GM04503 (cell line): ENCODE data around the gene TRIM71.
"Not testable (repeated sequence)": the region's sequence is repeated elsewhere in the genome, so short reads cannot be mapped to it uniquely, and the experiment has no call there.

Experiments used
- DNase-seq: peaks from one replicate; pipeline ENCODE4 v3.0.0-alpha.2; 2012; ENCODE audit warnings: low read depth

The TRIM71 gene

DNA sequence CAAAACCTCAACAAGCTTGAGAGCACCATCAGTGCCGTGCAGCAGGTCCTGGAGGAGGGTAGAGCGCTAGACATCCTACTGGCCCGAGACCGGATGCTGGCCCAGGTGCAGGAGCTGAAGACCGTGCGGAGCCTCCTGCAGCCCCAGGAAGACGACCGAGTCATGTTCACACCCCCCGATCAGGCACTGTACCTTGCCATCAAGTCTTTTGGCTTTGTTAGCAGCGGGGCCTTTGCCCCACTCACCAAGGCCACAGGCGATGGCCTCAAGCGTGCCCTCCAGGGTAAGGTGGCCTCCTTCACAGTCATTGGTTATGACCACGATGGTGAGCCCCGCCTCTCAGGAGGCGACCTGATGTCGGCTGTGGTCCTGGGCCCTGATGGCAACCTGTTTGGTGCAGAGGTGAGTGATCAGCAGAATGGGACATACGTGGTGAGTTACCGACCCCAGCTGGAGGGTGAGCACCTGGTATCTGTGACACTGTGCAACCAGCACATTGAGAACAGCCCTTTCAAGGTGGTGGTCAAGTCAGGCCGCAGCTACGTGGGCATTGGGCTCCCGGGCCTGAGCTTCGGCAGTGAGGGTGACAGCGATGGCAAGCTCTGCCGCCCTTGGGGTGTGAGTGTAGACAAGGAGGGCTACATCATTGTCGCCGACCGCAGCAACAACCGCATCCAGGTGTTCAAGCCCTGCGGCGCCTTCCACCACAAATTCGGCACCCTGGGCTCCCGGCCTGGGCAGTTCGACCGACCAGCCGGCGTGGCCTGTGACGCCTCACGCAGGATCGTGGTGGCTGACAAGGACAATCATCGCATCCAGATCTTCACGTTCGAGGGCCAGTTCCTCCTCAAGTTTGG is 72.9 kb downstream of the TRIM71 start:
- DNase-seq: no peak

GRCh38 chr3:32891365-32891764 is 73.6 kb downstream of the TRIM71 start:
- no peak for DNase-seq

DNA sequence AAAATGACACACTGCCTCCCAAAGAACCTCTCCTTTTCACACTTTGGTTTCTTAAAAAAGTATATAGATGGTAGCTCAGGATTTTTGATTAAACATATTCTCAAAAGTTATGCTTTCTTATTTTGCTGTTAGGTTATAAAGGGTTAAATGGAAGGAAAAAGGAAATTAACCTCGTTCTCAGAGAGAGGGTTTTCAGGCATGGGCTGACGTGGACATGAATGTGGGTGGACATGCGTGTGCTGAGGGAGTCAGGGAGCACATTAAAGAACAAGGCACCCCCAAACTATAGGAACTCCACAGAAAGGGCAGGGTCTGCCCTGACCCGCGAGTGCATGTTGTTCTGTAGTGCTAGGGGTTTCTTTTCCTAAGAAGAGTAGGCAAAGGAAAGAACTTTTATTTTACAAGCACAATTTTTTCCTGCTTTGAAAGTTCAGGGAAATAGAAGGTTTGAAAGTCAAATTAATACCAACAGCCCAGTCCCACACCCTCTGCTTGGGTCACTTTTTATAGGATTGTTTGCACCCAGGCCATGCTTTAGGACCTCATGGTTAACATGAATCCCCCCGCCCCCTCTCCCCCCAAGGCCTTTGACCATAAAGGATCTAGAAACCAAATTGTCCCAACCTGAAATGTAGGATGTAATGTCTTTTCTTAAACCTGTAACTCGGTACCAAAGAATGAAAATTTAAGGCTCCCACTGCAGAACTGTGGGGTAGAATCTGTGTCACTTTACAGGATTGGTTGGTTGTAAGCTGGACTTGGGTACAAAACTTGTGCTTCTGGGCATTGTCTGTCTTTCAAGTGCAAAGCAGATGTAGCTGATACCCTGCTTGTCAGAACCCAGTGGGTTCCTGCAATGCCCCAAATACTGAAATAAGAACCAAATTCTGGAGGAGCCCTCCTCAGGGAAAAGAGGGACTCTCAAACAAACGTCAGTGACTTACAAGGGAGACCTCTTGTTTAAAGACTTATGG is 75.1 kb downstream of the TRIM71 start:
- DNase-seq: no peak

DNA sequence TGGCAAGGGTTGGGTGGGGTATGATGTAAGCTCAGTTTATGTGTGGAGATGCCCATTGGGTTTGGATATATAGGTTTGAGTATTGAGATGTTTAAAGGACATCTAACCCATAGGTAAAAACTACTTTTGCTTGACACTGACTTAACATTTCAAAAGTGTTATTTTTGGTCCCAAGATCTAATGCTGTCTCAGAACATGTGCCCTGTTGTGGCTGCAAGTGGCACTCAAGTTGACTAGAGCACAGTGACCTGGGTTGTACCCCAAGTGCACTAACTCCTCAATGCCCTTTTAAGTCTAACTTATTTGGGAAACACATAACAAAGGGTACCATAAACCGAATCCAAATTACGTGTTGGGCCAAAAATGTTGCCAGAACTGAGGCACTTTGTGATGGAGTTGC is 77.2 kb downstream of the TRIM71 start:
- no peak for DNase-seq

DNA sequence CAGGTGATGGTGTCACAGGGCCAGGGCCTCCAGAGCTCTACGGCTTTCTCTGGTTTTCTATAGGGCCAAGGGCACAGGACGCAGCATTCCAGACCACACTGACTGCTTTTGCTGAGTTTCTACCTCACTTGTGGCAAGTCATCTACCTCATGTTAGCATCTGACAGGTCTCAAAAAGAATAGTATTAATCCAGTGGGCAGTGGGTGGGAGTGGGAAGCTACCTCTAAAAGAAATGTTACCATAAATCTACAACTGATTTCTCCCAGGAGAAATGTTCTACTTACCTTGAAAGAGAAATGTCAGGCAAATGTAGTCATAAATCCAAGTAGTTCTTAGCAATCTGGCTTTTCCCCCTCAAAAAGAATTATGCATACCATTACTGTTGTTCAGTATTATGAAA is 77.9 kb downstream of the TRIM71 start:
- DNase-seq: no peak

DNA sequence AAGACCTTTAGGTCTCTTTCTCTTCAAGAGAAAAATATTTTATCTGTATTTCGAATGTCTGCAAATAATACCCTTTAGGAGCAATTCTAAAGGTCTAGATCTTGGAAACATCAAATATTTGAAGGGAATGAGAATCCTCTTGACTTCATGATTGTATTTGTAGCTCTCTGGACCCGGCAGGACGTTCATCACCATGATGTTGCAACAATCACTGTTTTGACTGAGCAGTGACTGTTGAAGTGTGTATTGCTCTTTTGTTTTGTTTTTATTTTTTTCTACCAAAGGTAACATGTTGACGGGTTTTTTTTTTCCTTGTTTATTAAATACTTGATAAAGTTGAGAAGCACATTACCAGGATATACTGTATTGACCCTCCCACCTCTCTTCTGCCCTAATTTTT is 78.3 kb downstream of the TRIM71 start:
- no peak for DNase-seq

- no peak for DNase-seq
Observed at GRCh38 chr3:32897001-32897601, 79.3 kb downstream of the TRIM71 start.

DNA sequence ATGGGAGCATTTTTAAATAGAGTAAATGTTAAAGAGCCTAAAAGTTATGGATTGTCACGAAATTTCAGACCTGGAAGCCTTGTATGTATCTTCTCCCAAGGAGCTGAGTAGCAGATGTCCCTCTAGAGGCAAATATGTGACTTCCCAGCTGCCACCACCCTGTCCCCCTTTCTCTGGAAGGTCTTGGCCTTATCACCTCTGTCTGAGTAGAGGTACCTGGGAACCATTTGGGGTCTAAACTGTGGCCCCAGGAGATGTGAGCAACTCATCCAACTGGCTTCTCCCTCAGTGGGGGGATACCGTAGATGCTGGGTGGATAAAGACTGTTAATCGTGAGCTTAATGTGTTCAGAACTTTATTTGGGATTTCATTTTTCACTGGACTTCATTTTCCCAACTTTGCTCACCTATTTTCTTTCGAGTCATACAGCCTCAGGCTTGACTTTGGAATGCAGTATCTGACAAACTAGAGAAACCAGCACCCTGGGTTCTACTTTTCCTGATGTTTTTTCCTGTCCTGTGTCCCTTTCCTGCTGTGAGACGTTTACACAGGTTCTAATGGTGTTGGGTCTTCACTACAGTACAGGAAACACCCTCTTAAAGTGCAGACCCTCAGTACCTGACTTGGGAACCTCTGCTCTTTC is 80.3 kb downstream of the TRIM71 start:
- no peak for DNase-seq

GRCh38 chr3:32899265-32899664 is 81.5 kb downstream of the TRIM71 start:
- DNase-seq: no peak

DNA sequence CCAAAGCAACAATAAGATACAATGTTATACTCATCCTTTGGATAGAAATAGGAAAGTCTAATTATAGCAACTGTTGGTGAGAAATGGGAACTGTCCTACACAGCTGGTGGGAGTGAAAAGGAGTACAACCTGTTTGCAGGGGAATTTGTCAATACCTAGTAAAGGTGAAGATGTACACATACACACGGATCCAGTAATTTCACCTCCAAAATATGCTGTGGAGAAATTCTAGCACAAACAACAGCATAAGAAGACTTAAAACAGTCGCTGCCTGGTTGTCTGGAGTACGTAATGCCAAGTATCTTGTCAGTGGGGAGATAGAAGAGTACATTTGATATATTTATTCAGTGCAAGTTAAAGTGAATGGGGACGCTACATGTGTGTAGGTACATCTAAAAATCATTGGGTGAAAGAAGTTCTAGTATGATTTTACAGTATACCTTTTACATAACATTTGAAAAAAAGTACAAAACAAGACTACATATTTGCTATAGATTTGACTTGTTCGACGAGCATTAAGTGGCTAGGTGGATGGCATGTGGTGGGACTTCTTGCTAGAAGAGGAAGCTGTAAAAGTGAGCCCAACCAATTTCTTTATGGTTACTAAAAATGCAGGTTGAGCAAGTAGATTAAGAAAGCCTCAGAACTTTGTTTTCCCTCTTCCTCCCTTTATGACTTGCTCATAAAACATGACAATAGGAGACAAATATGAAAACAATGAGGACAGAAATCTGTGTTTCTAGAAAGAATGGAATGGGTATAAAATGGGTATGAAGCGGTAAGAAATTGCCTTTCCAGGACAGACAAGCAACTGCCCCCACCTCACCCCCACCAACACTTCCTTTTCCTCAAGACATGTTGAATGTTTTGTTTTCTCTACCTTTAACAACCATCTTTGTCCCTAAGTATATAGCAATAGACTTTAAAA is 83.5 kb downstream of the TRIM71 start:
- peak; percentile 47 for DNase-seq

DNA sequence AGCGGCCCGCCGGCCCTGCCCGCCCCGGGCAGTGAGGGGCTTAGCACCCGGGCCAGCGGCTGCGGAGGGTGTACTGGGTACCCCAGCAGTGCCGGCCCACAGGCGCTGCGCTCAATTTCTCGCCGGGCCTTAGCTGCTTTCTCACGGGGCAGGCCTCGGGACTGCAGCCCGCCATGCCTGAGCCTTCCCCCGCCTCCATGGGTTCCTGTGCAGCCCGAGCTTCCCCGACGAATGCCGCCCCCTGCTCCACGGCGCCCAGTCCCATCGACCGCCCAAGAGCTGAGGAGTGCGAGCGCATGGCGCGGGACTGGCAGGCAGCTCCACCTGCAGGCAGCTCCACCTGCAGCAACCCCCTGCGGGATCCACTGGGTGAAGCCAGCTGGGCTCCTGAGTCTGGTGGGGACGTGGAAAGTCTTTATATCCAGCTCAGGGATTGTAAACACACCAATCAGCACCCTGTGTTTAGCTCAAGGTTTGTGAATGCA is 85.1 kb downstream of the TRIM71 start:
- not testable (repeated sequence) for DNase-seq

- DNase-seq: no peak
Observed at GRCh38 chr3:32903953-32904352, 86.2 kb downstream of the TRIM71 start.

- no peak for DNase-seq
Observed at GRCh38 chr3:32909999-32910398, 92.2 kb downstream of the TRIM71 start.

DNA sequence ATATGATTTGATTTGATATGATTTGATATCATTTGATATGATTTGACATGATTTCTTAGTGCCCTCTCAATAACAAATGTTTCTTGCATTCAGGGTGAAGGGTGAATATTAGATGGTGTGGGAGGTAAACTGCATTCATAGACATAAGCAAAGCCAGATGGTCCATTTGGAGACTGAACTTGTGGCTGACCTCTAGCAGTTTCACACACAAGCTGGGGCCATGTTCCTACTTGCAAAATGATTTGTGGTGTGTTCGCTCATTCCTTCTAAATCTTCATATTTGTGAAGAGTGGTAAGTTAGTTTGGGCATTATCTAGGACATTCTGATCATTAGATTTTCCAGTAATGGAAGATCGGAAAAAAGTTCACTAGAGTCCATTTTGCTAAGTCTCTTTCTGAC is 93.2 kb downstream of the TRIM71 start:
- peak; percentile 24 for DNase-seq

DNA sequence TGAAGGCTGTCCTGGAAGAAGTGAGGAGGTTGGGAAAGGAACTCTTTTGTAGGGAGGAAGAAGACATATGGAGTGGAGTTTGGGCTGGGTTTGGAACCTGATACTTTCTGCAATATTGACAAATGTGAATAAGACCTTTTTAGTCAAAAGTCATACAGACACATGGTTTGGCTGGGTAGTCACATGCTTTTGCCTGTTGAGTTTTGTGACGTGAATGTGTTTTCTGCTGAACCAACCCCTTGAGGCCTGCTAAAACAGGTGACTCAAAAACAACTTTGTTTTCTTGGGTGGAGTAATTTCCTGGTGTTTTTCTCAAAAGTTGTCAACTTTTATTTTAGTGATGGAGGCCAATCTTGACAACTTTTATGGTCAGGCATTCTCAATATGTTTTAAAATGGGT is 94.2 kb downstream of the TRIM71 start:
- DNase-seq: no peak

- peak; percentile 89 for DNase-seq
Observed at GRCh38 chr3:32913790-32914446, 96.1 kb downstream of the TRIM71 start.

- DNase-seq: no peak
Observed at GRCh38 chr3:32919920-32920319, 102.1 kb downstream of the TRIM71 start.

GRCh38 chr3:32922078-32922477 is 104.3 kb downstream of the TRIM71 start:
- no peak for DNase-seq

- DNase-seq: no peak
Observed at GRCh38 chr3:32930161-32930560, 112.4 kb downstream of the TRIM71 start.

DNA sequence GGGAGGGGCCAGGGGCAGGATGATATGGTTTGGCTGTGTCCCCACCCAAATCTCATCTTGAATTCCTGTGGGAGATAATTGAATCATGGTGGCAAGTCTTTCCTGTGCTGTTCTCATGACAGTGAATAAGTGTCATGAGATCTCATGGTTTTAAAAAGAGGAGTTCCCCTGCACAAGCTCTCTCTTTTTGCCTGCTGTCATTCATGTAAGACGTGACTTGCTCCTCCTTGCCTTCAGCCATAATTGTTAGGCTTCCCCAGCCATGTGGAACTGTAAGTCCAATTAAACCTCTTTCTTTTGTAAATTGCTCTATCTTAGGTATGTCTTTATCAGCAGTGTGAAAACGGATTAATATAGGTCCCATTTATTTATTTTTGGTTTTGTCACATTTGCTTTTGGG is 113.5 kb downstream of the TRIM71 start:
- not testable (repeated sequence) for DNase-seq
